C4-2B (cell line): Measurements from ENCODE around the gene PLA2G12A.

Source experiments
- ZFX ChIP-seq: fragments of 450-650 bp; IDR thresholded peaks from 2 replicates; pipeline ENCODE4 v1.6.1; 2017
- TF ChIP-seq, protein P1 (sequence below): fragments of 450-650 bp; conservative IDR thresholded peaks from 2 replicates; pipeline ENCODE4 v1.5.1; 2017; ENCODE audit warnings: mild to moderate bottlenecking

DNA sequence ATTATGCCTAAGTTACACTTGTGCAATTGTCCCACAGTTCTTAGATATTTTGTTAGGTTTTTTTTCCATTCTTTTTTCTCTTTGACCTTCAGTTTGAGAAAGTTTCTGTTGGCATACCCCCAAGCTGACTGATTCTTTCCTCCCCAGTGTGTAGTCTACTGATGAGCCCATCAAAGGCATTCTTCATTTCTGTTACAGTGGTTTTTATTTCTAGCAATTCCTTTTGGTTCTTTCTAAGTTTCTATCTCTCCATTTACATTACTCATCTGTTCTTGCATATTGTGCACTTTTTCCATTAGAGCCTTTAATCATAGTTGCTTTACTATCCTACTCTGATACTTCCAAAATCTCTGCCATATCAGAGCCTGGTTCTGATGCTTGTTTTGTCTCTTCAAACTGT lies 58.5 kb downstream of the PLA2G12A start:
- TF ChIP-seq, protein P1, sequence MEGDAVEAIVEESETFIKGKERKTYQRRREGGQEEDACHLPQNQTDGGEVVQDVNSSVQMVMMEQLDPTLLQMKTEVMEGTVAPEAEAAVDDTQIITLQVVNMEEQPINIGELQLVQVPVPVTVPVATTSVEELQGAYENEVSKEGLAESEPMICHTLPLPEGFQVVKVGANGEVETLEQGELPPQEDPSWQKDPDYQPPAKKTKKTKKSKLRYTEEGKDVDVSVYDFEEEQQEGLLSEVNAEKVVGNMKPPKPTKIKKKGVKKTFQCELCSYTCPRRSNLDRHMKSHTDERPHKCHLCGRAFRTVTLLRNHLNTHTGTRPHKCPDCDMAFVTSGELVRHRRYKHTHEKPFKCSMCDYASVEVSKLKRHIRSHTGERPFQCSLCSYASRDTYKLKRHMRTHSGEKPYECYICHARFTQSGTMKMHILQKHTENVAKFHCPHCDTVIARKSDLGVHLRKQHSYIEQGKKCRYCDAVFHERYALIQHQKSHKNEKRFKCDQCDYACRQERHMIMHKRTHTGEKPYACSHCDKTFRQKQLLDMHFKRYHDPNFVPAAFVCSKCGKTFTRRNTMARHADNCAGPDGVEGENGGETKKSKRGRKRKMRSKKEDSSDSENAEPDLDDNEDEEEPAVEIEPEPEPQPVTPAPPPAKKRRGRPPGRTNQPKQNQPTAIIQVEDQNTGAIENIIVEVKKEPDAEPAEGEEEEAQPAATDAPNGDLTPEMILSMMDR = no peak
- no peak for TF ChIP-seq ZFX
